HG03108 (cell line): ENCODE data around the gene LRRC51.
"Not testable (repeated sequence)": the region's sequence is repeated elsewhere in the genome, so short reads cannot be mapped to it uniquely, and the experiment has no call there.

ENCODE experiments used
- ATAC-seq: cut with Tn5 transposase; IDR thresholded peaks from one replicate; pipeline ENCODE4 v1.9.1; 2021; ENCODE audit warnings: moderate library complexity; ENCODE audit not compliant: unreplicated experiment

LRRC51 gene

DNA sequence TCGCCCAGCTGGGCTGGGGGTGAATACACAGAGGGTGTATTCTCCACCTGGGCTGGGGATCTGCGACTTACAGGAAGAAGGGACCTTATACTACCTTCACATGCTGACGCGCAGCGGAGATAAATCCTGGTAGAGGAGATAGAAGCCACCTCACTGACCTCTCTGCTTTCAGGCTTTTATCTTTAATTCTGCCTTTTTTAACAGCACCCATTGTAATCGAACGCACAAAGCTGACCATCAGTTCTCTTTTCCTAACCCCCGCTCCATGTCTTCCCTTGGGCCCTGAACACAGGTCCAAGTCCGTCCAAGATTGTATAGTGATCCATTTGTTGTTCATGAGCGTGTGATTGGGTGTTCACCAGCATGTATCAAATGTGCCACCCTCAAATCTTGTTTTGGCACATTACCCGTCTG, 23.1 kb downstream of the LRRC51 start:
- ATAC-seq: no peak

DNA sequence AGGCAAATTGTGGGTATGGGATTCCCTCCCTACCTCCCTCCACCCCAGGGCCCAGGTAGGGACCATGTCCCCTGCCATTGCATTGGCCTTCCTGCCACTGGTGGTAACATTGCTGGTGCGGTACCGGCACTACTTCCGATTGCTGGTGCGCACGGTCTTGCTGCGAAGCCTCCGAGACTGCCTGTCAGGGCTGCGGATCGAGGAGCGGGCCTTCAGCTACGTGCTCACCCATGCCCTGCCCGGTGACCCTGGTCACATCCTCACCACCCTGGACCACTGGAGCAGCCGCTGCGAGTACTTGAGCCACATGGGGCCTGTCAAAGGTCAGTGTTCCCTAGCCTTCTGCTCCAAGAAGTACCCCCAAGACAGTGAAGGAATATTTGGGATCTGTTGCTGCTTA, 25.2 kb downstream of the LRRC51 start, which contains the start of gene TOMT:
Gene TOMT, plus strand, starts transcription at position 37 of the 400 bp plus-strand sequence. Its CDS starts 28 bp downstream, at position 65.
- no peak for ATAC-seq

DNA sequence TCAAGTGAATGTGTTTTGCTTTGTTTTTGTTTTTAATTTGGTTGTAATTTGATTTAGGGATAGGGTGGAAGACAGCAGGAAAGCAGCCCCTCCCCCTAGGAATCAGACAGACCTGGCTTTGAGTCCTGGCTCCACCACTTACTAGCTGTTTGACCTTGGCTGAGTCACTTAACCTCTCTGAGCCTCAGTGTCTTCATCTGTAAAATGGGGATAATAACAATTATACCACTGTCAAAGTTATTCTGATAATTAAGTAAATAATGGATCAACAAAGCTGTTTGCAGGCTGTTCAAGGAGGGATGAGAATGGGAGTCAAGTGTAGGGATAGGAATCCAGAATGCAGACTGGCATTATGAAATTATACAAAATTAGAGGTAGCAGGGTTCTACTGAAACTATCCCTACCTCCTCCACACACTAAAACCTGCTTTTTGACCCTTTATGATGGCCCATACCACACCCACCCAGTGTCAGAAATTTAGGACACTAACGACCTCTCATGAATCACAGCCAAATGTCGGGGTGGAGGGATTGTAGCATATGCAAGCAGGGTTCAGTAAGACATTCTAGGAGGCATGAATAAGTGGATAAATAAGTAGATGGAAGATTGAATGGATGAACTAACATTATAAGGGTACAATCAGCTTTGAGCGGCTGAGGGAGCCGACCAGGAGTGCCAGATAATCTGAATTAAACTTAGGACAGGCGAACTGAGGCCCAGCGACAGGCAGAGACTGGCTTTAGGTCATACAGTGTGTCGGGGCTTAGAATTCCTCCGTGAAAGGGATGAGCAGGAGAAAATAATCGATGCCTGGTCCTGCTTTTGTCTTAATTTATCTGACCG, 30.9 kb downstream of the LRRC51 start:
- ATAC-seq: no peak

DNA sequence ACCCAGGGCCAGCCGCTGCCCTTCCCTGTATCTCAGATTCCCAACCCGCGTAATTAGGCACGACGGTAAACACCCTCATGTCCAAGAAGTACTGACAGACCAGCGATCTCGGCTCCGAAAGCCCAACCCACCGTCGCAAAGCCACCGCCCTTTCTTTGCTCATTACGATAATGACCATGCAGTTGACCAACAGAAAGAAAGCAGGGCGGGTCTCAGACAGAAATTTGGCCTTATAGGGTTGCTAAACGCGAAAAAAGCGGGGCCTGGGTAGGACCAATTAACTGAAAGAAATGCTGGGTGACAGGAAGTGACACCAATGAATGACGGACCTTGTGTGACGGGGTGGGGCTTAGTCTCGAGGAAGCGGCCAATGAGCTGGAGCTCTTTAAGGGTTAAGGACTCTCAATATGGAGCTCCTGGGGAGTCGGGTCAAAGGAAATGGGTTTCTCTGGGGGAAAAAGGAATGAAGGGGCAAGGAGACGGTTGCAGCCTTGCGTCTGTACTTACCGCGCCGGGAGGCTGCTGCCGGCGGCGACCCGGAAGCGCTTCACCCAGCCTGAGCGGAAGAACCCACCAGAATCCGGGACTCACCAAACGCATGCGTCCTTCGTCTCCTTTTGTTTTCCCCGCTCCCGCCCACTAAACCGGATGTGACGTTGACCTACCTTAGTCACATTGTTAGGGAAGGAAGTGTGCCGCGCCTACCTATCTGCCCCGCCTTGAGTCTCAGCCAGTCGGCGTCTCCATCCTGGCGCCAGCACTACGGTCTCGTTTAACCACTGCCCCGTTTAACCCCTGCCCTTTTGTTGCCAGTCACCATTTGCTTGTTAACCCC, 31.7 kb downstream of the LRRC51 start, which contains the start of gene ANAPC15:
Gene ANAPC15, minus strand, starts transcription at position 553 of the 835 bp plus-strand sequence. CDS start 1,419 bp downstream, outside the sequence.
- ATAC-seq: peak; percentile 84

DNA sequence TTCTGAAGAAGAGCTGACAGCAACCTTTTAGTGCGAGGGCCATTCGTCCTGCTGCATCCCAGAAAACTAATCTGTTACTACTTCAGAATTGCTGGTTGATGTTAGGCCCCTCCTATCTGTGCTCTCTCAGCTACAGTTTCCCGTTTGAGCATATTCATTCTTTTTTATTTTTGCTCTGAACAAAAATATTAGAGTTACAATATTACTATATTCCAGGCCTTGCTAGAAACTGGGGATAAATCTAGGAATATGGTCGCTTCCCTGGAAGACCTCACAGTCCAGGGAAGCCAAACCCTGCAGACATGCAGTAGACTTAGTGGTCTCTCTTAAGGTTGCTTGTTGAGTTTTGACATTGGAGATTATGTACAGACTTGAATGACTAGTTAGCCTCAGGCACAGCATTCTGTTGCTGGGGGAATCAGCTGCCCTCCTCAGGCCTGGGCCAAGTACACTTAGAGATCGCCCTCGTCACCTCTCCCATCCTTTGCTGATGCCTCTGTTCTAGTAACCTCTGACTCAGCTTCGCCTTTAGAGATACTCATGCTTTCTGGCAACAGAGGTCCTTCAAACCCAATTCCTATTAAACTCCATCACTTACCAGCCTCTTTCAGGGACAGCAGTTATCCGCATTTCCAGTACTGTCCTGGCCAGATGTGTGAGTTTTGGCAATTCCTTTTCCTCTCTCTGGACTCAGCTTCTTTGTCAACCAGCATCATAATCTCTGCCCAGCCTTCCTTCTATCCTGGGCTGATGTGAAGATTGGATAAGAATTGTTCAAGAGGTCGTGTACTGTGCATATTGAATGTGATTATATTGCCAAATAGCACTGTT, 32.5 kb downstream of the LRRC51 start:
- ATAC-seq: no peak

DNA sequence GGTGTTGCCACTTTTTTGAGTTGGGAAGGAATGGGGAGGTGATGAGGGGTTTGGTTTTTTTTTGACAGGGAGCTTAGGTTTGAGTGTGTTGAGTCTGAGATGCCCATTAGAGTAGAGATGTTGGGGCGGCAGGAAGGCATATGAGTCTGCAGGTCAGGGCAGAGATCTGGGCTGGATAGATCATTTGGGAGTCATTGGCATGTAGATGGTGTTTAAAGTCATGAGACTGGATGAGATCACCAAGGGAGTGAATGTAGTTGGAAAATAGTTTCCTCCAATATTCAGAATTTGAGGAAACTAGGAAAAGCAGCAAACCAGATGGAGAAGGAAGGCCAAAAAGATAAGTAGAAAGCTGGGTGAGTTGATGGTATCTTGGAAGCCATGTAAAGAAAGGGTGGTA, 33.9 kb downstream of the LRRC51 start:
- no peak for ATAC-seq

DNA sequence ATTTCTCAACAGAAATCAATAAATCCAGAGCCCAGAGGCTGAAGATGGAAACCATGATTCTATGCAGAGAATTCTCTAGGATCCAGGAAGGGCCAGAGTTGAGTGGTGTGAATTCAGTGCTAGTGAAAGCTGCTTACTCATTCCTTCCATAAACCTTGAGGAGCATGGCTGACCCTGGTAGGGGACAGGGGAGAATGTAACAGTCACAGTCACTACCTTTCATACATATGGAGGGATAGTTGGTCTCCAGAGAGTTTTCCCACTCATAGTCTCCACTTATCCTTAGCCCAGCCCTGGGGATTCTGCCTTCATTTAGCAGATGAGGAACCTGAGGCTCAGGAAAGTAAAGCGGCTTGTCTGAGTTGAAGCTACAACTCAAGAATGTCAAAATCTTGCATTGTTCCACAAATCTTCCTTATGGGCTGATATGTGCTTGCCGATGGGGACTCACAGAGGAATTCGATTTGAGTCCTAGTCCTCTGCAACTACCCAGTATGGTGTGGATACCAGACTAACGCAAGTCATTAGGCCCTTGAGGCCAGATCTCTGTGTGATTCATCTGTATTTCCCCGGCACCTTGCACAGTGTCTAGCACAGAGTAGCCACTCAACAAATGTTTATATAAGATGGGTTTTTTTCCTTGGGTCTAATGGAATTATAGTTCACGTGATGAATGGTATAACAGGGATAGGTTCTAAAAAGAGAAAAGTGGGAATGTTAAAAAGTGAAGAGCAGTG, 35.5 kb downstream of the LRRC51 start:
- ATAC-seq: no peak

DNA sequence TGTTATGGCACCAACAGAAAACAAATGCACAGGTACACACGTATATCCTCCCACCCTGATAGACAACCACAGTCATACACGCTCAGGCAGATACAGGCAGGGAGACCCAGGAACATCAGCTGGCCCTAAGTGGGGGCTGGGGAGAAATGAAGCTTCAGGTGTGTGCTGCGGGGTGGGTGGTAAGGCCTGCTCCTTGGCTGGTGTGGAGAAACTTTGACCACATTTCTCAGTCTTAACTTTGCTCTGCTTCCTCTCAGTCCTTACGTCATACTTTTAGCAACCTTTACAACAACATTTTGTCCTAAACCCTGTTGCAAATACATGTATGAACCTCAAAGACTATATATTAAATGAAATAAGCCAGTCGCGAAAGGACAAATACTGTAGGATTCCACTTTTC, 38.5 kb downstream of the LRRC51 start:
- ATAC-seq: no peak

DNA sequence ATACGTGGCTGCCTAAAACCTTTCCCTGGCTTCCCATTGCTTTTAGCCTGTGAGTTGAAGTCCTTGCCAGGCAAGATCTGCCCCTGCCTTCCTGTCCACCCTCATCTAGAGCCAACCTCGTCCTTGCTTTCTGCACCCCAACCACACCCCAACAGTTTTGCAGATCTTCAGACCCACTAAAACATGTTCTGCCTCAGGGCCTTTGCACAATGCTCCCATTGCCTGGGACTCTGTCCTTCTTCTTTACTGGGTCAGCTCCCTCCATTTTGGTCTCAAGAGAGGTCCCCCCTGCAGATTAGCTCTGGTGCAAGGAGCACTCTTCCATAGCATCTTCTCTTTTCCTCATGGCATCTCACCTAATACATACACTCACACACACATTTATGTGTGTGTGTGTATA, 40.3 kb downstream of the LRRC51 start:
- no peak for ATAC-seq

DNA sequence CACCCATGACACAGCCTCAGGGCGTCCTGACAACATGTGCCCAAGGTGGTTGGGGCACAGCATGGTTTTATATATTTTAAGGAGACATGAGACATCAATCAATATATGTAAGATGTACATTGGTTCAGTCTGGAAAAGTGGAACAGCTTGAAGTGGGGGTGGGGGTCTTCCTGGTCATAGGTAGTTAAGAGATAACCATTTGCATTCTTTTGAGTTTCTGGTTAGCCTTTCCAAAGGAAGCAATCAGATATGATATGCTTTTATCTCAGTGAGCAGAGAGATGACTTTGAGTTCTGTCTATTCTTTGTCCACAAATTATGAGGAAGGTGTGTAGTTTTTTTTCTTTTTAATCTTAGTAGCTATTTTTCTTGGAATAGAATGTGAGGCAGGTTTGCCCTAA, 42.0 kb downstream of the LRRC51 start:
- ATAC-seq: no peak

DNA sequence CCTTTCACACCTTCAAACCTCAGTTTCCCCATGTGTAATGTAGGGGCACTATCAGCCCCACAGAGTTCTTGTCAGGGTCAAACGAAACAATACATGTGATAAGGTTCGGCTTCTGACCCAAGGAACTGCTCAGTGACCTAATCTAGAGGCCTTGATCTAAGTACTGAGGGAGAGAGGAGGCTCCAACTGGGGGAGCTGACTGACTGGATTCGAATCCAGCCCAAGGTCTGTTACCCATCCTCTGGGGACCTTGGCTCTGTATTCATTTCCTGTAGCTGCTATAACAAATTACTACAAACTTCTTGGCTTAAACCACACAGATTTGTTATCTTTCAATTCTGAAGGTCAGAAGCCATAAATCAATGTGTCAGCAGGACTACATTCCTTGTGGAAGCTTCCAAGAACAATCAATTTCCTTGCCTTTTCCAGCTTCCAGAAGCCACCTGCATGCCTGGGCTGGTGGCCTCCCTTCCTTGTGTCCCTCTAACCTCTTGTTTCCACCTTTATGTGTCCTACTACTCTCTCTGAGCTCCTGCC, 42.5 kb downstream of the LRRC51 start:
- no peak for ATAC-seq

DNA sequence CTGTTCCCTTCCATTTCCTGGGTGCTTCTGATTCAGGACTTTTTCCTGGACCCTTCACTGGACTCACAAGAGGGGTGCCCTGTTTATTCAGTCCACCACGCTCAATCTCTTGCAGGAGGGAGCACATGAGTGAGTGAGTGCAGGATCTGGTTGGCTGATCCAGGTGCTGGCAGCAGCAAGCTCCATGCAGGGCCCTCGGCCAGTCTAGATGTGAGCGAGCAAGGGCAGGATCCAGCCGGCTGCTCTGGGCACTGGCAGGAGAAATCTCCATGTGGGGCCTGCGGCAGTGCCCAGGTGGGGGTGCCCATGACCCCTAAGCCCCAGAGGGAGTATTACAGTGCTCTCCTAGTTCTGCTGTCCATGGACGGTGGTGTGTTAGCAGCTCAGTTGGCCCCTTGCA, 43.4 kb downstream of the LRRC51 start:
- no peak for ATAC-seq

DNA sequence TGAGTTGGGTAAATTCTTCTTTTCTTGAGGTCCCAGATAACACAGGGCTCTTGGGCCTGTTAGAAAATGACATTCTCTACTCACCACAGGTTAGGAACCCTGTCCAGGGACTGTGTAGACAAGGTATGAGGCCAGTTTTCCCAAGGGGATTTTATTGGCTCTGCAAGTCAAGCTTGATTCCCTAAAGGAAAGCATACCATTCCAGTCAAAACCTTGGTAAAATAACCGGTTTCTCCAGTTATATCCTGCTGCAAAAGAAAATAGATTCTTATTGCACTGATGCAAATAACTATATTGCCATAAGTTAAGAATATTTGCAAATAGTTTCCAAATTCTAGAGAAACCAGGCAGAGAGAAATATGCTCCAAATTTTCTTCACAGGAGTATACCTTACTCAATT, 45.3 kb downstream of the LRRC51 start:
- ATAC-seq: no peak

DNA sequence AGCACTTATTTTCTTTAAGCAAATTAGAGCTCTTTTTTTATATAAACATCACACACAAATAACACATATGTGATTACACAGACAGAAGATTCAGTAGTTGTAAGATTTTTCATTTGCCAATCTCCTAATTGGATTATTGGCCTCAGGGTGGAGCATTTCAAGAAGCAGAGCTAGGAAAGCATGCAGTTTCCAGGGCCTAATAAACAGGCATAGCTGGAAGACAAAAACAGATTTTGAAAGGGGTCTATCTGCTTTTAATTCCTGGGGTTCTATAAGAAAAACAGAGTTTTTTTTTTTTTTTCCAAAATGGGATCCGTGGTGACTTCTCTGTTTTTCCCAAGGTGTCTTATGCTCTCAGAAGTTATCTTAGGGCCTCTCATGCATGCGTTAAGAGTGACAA, 47.3 kb downstream of the LRRC51 start:
- no peak for ATAC-seq

DNA sequence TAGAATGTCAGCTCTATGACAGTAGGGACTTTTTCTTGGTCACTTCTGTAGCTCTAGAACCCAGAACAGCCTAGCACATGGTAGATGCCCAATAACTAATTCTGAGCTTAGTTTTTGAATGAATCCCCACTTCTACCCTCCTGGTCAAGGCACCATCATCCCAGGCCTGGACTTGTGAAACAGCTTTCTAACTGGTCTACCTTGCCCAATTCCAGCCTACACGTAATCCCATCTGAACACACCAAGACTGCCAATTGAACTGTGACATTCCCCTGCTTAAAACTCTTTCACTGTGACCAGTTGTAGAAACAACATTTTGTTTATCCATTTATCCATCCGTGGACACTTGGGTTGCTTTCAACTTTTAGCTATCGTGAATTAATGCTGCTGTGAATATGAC, 48.7 kb downstream of the LRRC51 start:
- no peak for ATAC-seq

DNA sequence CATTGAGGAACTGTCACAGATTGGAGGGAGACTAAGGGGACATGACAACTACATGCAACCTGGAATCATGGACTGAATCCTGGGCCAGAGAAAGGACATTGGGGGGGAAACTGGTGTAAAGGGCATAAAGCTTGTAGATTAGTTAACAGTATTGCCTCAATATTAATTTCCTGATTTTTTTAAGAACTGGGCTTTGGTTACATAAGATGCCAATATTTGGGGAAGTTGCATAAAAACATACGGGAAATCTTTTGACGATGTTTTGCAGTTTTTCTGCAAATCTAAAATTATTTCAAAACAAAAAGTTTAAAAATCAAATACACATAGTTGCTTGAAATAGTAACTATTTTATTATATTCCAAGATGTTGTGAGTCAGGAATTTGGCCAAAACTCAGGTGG, 52.0 kb downstream of the LRRC51 start:
- no peak for ATAC-seq

DNA sequence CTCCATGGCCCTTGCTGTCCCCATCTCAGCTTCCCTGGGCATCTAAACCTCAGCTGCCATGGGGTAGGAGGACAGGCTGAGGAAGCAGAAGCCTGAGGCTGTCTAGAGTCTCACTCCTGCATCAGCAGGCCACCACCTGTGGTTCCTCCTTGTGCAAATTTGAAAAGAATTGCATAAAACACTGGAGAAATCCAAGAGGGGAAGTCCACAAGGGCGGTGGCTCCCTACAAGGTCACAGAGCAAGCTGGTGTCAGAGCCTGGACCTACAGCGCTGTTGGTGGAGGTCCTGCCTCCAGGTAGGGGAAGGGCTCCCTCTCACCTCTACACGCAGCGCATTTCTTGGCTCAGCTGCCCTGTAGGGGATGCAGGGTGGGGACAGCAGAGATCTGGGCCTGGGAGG, 54.8 kb downstream of the LRRC51 start, which contains the start of gene FOLR3:
Gene FOLR3, plus strand, starts transcription at position 253 of the 400 bp plus-strand sequence. CDS start 228 bp downstream, outside the sequence.
- ATAC-seq: not testable (repeated sequence)

DNA sequence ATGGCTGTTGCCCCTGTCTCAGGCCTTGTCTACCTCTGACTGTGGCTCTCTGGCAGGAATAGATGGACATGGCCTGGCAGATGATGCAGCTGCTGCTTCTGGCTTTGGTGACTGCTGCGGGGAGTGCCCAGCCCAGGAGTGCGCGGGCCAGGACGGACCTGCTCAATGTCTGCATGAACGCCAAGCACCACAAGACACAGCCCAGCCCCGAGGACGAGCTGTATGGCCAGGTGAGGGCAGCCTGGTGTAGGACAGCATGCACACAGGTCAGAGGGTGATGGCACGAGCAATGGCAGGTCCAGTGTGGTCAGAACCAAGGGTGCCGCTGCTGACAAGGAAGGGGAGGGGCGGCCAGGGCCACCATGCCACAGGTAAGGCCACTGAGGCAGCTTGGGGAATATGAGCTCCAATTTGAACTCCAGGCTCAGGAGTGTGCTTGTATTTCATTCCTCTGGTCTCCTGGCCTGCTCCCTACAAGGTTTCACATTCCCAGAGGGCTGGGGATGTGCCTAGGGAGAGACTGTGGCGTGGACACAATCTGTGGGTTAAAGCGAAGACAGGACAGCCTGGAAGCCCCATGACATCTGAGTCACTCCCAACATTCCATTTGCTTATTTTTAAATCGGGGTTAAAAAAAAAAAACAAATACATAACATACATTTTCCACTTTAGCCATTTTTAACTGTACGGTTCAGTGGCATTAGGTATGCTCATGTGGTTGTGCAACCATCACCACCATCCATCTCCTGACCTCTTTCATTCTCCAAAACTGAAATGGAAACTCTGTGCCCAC, 55.4 kb downstream of the LRRC51 start:
- no peak for ATAC-seq

DNA sequence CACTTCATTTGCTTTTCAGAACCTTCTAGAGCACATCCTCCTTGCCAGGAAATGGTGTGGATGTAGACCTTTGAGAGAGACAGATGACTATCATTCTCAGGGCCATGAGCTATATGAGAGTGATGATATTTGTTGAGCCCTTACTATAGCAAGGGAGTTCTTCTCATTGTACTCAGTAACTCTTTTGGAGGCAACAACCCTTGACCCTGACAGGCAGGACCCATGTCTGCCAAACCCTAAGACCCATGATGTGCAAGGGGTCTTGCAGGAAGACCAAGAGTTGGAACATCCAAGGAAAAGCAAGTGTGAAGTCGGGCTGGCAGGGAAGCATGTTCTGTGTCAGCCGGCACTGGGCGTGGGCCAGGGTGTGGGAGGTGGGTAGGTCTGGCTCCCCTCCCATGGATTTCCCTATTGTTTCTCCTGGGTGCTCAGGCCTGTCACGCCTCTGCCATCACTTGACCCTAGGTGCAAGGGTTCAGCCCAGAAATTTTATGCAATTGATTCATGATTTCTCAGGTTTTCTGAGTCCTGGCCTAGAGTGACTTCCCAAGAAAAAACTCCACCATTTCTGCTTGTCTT, 56.1 kb downstream of the LRRC51 start:
- ATAC-seq: no peak
